Liver (tissue), 9 donors: ENCODE measurements around the gene CCNL1. TPM values are rescaled to one million over a fixed set of nuclear protein-coding genes. Genes with fewer than 3 reads are reported as not detected.

Experiments
- DNase-seq: peaks from one replicate; pipeline ENCODE4 v3.0.0-alpha.2; 2017; ENCODE audit warnings: low spot score
- H3K27ac ChIP-seq, 2 donors: one replicate each; pipeline ENCODE4 v1.7.0; 2013; ENCODE audit warnings: inconsistent platforms in 2 of 2, low read length in 2 of 2, control low read depth in 1 of 2, low read depth in 1 of 2, mild to moderate bottlenecking in 1 of 2
- H3K27me3 ChIP-seq, 4 donors: one replicate each; pipeline versions ENCODE4 v1.6.1 to v1.7.0; 2013; ENCODE audit warnings: low read length in 3 of 4, inconsistent platforms in 1 of 4, mild to moderate bottlenecking in 1 of 4, moderate library complexity in 1 of 4; ENCODE audit not compliant: control insufficient read depth in 4 of 4, insufficient read depth in 4 of 4
- H3K36me3 ChIP-seq, 4 donors: one replicate each; pipeline versions ENCODE4 v1.6.1 to v1.7.0; 2013; ENCODE audit warnings: low read length in 3 of 4, mild to moderate bottlenecking in 3 of 4, low read depth in 1 of 4, moderate library complexity in 1 of 4; ENCODE audit not compliant: control insufficient read depth in 4 of 4, insufficient read depth in 3 of 4
- H3K4me1 ChIP-seq, 4 donors: one replicate each; pipeline versions ENCODE4 v1.6.1 to v1.7.0; 2013; ENCODE audit warnings: low read length in 3 of 4, mild to moderate bottlenecking in 3 of 4, moderate library complexity in 1 of 4; ENCODE audit not compliant: control insufficient read depth in 4 of 4, insufficient read depth in 4 of 4
- H3K4me3 ChIP-seq, 3 donors: one replicate each; pipeline versions ENCODE4 v1.6.1 to v1.7.0; 2013; ENCODE audit warnings: low read length in 3 of 3, control low read depth in 1 of 3, low read depth in 1 of 3, mild to moderate bottlenecking in 1 of 3
- H3K9ac ChIP-seq, 2 donors: one replicate each; pipeline ENCODE4 v1.7.0; 2013; ENCODE audit warnings: low read length in 2 of 2, mild to moderate bottlenecking in 2 of 2, moderate library complexity in 2 of 2, control low read depth in 1 of 2, low read depth in 1 of 2
- H3K9me3 ChIP-seq, 4 donors: one replicate each; pipeline versions ENCODE4 v1.6.1 to v1.7.0; 2013; ENCODE audit warnings: low read length in 3 of 4; ENCODE audit not compliant: control insufficient read depth in 4 of 4
- ATF3 ChIP-seq: IDR thresholded peaks from 2 replicates; pipeline ENCODE4 v1.6.1; 2016; ENCODE audit warnings: antibody characterized with exemption
- CTCF ChIP-seq: fragments of 150-350 bp; IDR thresholded peaks from 2 replicates; pipeline ENCODE4 v1.5.1; 2017; ENCODE audit warnings: improper control_type of control experiment, low read depth, low read length; ENCODE audit not compliant: missing input control
- EGR1 ChIP-seq, 2 donors: IDR thresholded peaks; 2 replicates each; pipeline ENCODE4 v1.6.1; 2016 to 2018; ENCODE audit warnings: antibody characterized with exemption in 2 of 2, low read depth in 2 of 2
- FOXA1 ChIP-seq: IDR thresholded peaks from 2 replicates; pipeline ENCODE4 v1.6.1; 2016; ENCODE audit warnings: antibody characterized with exemption
- FOXA2 ChIP-seq: IDR thresholded peaks from 2 replicates; pipeline ENCODE4 v1.6.1; 2016; ENCODE audit warnings: antibody characterized with exemption
- GABPA ChIP-seq, 2 donors: IDR thresholded peaks in 1 of 2; conservative IDR thresholded peaks in 1 of 2; 2 replicates each; pipeline ENCODE4 v1.6.1; 2016; ENCODE audit warnings: antibody characterized with exemption in 2 of 2, mild to moderate bottlenecking in 1 of 2, moderate library complexity in 1 of 2
- HNF4A ChIP-seq, 2 donors: conservative IDR thresholded peaks; 2 replicates each; pipeline ENCODE4 v1.6.1; 2016; ENCODE audit warnings: antibody characterized with exemption in 2 of 2, mild to moderate bottlenecking in 2 of 2
- HNF4G ChIP-seq: IDR thresholded peaks from 2 replicates; pipeline ENCODE4 v1.6.1; 2016; ENCODE audit warnings: antibody characterized with exemption
- JUND ChIP-seq, 2 donors: IDR thresholded peaks; 2 replicates each; pipeline ENCODE4 v1.6.1; 2016; ENCODE audit warnings: antibody characterized with exemption in 2 of 2
- MAX ChIP-seq: IDR thresholded peaks from 2 replicates; pipeline ENCODE4 v1.6.1; 2016; ENCODE audit warnings: antibody characterized with exemption
- NR2F2 ChIP-seq: IDR thresholded peaks from 2 replicates; pipeline ENCODE4 v1.6.1; 2016; ENCODE audit warnings: antibody characterized with exemption
- RAD21 ChIP-seq, 2 donors: IDR thresholded peaks; 2 replicates each; pipeline ENCODE4 v1.6.1; 2016; ENCODE audit warnings: antibody characterized with exemption in 2 of 2, mild to moderate bottlenecking in 2 of 2
- REST ChIP-seq: IDR thresholded peaks from 2 replicates; pipeline ENCODE4 v1.6.1; 2016; ENCODE audit warnings: antibody characterized with exemption, mild to moderate bottlenecking
- RXRA ChIP-seq, 2 donors: IDR thresholded peaks; 2 replicates each; pipeline ENCODE4 v1.6.1; 2017 to 2018; ENCODE audit warnings: antibody characterized with exemption in 2 of 2, mild to moderate bottlenecking in 1 of 2
- SP1 ChIP-seq: IDR thresholded peaks from 2 replicates; pipeline ENCODE4 v1.6.1; 2018; ENCODE audit warnings: antibody characterized with exemption, mild to moderate bottlenecking
- TAF1 ChIP-seq: conservative IDR thresholded peaks from 2 replicates; pipeline ENCODE4 v1.6.1; 2016; ENCODE audit warnings: antibody characterized with exemption, mild to moderate bottlenecking
- YY1 ChIP-seq: IDR thresholded peaks from 2 replicates; pipeline ENCODE4 v1.6.1; 2016; ENCODE audit warnings: antibody characterized with exemption, mild to moderate bottlenecking
- ZBTB33 ChIP-seq: IDR thresholded peaks from 2 replicates; pipeline ENCODE4 v1.6.1; 2016; ENCODE audit warnings: antibody characterized with exemption
- WGBS: extraction: QIAGEN DNeasy Blood & Tissue Kit; methylation state at CpG from one replicate; pipeline ENCODE4 v1.1.7; 2013; 5-methylcytosine and 5-hydroxymethylcytosine counted together
- polyA plus RNA-seq, 2 donors: library from polyadenylated mRNA; stranded (reverse) in 1 of 2; unstranded in 1 of 2; fragments of 200-250 nt in 1 of 2; fragments of >200 nt in 1 of 2; fragmentation: Nextera tagmentation in 1 of 2; extraction: Ambion mirVana in 1 of 2; gene quantifications; one replicate each; pipeline versions ENCODE4 v1.2.1 to v1.2.3, GENCODE V29; 2013 to 2015
- total RNA-seq, 2 donors: library from RNA; depleted of rRNA; stranded (reverse); fragments of >200 nt; gene quantifications; one replicate each; pipeline ENCODE4 v1.2.3, GENCODE V29; 2014
- donor health status: healthy.
- donor health status: healthy.
- donor health status: healthy.
- donor health status: healthy.
- donor health status: healthy.

The CCNL1 gene
- total and polyA plus RNA-seq, 4 donors: 22.7 to 163 (median 95.0) TPM

GRCh38 chr3:157160658-157161424, 894 bp upstream of the CCNL1 start:
- TF ChIP-seq GABPA (IDR thresholded peaks at IDR 0.05 in 1 of 2, conservative IDR thresholded peaks at IDR 0.05 in 1 of 2): peak; percentile 32 to 60
- TF ChIP-seq ATF3: peak; percentile 47
- TF ChIP-seq FOXA1: no peak
- peak; percentile 83 for TF ChIP-seq NR2F2
- no peak for TF ChIP-seq HNF4G
- peak; percentile 84 for TF ChIP-seq SP1
- peak; percentile 4 to 9 for TF ChIP-seq RAD21 (IDR thresholded peaks at IDR 0.05)
- TF ChIP-seq JUND (IDR thresholded peaks at IDR 0.05): peak in 1 of 2 donors; percentile 61
- peak; percentile 88 for TF ChIP-seq YY1
- no peak for TF ChIP-seq REST
- peak; percentile 83 for TF ChIP-seq TAF1
- peak in 1 of 2 donors; percentile 65 for TF ChIP-seq EGR1 (IDR thresholded peaks at IDR 0.05; ENCODE audit: low read depth in 2 of 2)
- peak; percentile 90 to 94 for TF ChIP-seq RXRA (IDR thresholded peaks at IDR 0.05)
- TF ChIP-seq CTCF: no peak
- TF ChIP-seq FOXA2: no peak
- TF ChIP-seq ZBTB33: peak; percentile 97
- peak; percentile 95 for TF ChIP-seq MAX
- peak; percentile 79 to 86 for TF ChIP-seq HNF4A (conservative IDR thresholded peaks at IDR 0.05)
- H3K9me3 ChIP-seq: no peaks in the 10 kb centered on the region
- peak overlapping the region; percentile 87 to 92 (median 91) for H3K4me3 ChIP-seq
- peaks cover 3 to 22% (median 15%) of the 10 kb centered on the region in 4 donors for H3K36me3 ChIP-seq
- 4% methylated on average over 22 of the region's 22 CpGs for WGBS
- H3K27ac ChIP-seq: peak overlapping the region; percentile 98 to 100
- H3K9ac ChIP-seq: peak overlapping the region; percentile 99 to 100
- peaks cover 7 to 53% (median 25%) of the 10 kb centered on the region in 4 donors for H3K4me1 ChIP-seq
- DNase-seq: peak; percentile 78
- no peaks in the 10 kb centered on the region for H3K27me3 ChIP-seq
